B cell (primary cell): ENCODE measurements around the gene GOLGA8J.
"Not testable (repeated sequence)": the region's sequence is repeated elsewhere in the genome, so short reads cannot be mapped to it uniquely, and the experiment has no call there.

Experiments used
- EZH2 ChIP-seq: IDR thresholded peaks from 2 replicates; pipeline ENCODE4 v1.6.1; 2012; ENCODE audit warnings: borderline replicate concordance, low read depth, mild to moderate bottlenecking, moderate library complexity, low read length; ENCODE audit not compliant: insufficient read depth, poor library complexity, severe bottlenecking
- TF ChIP-seq, protein P1 (sequence below): fragments of 200-600 bp; IDR thresholded peaks from one replicate; pipeline ENCODE4 v1.8.0; 2022; ENCODE audit warnings: antibody characterized with exemption, mild to moderate bottlenecking

DNA sequence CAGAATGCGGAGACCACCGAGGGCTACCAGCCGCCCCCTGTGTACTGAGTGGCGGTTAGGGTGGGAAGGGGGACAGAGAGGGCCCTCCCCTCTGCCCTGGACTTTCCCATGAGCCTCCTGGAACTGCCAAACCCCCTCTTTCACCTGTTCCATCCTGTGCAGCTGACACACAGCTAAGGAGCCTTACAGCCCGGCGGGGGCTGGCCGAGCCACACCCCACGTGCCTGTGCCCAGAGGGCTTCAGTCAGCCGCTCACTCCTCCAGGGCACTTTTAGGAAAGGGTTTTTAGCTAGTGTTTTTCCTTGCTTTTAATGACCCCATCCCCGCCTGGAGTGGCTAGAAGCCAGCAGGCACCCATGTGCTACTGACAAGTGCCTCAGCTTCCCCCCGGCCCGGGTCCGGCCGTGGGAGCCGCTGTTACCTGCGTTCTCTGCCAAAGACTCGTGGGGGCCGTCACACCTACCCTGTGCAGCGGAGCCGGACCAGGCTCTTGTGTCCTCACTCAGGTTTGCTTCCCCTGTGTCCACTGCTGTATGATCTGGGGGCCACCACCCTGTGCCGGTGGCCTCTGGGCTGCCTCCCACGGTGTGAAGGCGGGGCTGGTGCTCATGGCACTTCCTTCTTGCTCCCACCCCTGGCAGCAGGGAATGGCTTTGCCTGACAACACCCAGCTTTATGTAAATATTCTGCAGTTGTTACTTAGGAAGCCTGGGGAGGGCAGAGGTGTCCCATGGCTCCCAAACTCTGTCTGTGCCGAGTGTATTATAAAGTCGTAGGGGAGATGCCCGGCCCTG lies 37.3 kb upstream of the GOLGA8J start:
- TF ChIP-seq, protein P1, sequence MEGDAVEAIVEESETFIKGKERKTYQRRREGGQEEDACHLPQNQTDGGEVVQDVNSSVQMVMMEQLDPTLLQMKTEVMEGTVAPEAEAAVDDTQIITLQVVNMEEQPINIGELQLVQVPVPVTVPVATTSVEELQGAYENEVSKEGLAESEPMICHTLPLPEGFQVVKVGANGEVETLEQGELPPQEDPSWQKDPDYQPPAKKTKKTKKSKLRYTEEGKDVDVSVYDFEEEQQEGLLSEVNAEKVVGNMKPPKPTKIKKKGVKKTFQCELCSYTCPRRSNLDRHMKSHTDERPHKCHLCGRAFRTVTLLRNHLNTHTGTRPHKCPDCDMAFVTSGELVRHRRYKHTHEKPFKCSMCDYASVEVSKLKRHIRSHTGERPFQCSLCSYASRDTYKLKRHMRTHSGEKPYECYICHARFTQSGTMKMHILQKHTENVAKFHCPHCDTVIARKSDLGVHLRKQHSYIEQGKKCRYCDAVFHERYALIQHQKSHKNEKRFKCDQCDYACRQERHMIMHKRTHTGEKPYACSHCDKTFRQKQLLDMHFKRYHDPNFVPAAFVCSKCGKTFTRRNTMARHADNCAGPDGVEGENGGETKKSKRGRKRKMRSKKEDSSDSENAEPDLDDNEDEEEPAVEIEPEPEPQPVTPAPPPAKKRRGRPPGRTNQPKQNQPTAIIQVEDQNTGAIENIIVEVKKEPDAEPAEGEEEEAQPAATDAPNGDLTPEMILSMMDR, result not testable (repeated sequence)
- not testable (repeated sequence) for TF ChIP-seq EZH2
